Measurements from ENCODE around the gene OR51B4. TPM values are rescaled to one million over a fixed set of nuclear protein-coding genes. Genes with fewer than 3 reads are reported as not detected.
"Not testable (repeated sequence)": the region's sequence is repeated elsewhere in the genome, so short reads cannot be mapped to it uniquely, and the experiment has no call there.

OR51B4 gene, protein sequence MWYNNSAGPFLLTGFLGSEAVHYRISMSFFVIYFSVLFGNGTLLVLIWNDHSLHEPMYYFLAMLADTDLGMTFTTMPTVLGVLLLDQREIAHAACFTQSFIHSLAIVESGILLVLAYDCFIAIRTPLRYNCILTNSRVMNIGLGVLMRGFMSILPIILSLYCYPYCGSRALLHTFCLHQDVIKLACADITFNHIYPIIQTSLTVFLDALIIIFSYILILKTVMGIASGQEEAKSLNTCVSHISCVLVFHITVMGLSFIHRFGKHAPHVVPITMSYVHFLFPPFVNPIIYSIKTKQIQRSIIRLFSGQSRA
- not detected in 2 replicates for total RNA-seq

DNA sequence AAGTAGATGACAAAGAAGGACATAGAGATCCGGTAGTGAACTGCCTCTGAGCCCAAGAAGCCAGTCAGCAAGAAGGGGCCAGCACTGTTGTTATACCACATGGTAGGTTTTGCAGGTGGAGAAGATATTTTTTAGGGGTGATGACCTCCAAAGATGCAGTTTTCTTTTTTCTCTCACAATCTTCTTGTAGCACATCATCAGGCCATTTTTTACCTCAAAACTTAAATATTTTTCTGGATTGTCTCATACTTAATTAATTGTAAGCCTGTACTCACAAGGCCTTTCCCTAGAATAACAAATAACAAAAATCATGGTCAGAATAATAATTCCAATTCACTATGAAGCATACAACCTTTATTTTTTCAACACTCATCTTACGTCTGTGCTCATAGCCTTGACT, at the start of gene OR51B4:
OR51B4 (minus strand) TSS at position 101 of the 400 bp plus-strand sequence; CDS start at position 101, 0 bp downstream.
- DNase-seq (ENCODE audit: low read depth, low spot score): no peak

DNA sequence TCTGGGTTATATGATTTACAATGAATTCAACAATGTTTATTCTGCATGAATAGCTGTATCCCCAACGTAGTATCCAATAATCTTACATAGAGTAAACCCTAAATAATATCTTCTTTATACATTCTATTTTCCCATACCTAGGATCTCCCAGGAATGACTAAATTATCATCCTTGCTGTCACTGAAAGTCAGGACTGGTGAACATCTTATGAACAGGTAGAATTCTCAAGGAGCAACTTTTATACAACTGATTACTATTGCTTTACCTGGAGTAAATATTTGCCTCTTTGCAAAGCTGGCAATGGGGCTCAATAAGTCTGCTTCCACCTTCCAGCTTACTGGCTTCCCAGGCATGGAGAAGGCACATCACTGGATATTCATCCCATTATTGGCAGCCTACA, 49.5 kb upstream of the OR51B4 start, which contains the start of gene OR51B6:
OR51B6 (plus strand) TSS at position 301 of the 400 bp plus-strand sequence; CDS start at position 301, 0 bp downstream.
- no peak for DNase-seq (ENCODE audit: low read depth, low spot score)

DNA sequence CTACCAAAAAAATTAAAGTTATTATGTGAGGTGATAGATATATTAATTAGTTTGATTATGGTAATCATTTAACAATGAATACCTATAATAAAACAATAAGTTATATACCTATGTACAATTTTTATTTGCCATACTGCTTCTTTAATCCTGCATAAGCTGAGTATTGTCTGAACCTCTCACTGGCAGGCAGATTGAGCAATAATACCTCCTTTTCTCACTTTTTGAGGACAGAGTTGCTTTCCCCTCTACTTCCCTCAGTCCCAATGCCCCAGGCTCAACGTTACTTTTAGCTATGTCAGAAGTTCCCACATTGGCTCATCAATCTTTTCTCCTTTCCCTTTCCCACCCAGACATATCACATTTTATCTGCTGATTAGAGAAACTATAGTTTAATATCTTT, 47.8 kb upstream of the OR51B4 start:
- DNase-seq (ENCODE audit: low read depth, low spot score): no peak

DNA sequence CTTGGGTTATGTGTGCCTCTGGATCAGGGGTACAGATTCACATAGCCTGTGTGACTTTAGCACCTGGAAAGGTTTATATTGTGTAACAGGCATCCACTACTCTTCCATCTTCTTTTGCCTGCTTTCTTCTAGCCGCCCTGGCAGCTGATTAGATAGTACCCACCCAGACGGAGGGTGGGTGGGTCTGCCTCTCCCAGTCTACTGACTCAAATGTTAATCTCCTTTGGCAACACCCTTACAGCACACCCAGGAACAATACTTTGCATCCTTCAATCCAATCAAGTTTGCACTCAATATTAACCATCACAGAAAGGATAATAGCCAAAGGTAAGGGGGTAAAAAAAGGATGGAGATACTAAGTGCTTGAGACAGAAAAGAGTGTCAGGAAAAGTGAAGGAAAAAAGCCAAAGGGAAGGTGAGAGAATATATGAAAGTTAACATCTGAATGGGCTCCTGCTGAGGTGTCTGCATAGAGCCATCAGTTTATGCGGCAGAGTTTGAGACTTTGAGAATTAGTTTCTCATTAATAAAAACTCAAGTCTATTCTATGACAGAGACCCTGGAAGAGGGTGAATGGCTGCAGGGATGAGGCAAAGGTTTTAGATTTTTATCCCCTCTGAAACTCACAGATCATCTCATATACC, 46.9 kb upstream of the OR51B4 start:
- no peak for DNase-seq (ENCODE audit: low read depth, low spot score)

DNA sequence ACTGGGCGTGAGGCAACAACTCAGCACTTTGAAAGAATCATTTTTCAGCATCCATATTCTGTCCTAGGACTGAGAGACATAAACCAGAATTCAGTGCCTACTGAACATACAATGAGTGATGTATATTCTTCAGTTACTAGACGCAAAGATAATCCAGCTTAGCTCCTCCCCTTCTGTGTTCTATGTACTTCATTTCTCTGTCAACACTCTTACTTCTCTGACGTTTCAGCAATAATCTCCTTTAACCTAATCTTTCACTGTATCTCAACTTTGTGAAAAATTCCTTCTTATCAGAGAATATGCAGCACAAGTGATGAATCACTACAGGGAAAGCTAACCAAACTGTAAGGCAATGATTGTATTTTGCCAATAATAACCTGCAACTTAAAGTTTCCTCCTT, 44.1 kb upstream of the OR51B4 start:
- no peak for DNase-seq (ENCODE audit: low read depth, low spot score)

DNA sequence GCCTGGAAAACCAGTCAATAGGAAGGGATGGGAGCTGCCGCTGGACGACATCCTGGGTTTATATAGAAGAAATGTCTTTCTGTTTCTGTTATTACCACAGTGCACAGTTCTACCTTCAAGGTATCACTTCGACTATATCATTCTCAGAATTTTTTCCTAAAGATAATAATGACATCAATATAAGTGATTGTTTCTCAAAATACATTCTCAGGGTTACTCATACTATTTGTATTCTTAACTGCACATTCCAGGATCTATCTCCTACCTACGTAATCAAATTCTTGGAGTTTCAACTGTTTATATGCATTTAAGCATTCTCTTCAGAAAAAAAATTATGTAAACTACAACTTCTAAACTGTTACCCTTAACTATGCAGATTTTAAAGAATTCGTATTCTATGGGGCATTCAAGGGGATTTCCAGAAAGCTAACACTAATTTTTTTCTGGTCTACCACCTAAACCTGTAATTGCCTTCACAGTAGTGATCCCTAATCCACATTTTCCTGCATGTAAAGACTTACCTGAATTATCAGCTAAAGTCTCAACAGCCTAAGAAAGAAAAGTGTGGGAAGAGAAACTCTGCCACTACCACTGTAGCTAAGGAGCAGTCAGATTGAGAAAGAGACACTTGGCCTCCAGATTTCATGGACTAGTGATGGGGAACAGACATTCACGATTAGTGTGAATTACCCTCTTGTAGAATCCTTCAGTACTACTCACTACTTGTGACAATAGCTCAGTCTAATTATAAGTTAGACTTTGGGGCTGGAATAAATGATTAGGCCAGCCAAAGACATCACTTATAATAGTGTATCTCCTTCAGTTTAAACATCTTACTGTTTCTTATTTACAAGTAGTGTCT, 42.0 kb upstream of the OR51B4 start, which contains the start of gene OR51B5:
OR51B5 (minus strand) TSS at position 51 of the 862 bp plus-strand sequence; CDS start at position 51, 0 bp downstream.
- no peak for DNase-seq (ENCODE audit: low read depth, low spot score)

DNA sequence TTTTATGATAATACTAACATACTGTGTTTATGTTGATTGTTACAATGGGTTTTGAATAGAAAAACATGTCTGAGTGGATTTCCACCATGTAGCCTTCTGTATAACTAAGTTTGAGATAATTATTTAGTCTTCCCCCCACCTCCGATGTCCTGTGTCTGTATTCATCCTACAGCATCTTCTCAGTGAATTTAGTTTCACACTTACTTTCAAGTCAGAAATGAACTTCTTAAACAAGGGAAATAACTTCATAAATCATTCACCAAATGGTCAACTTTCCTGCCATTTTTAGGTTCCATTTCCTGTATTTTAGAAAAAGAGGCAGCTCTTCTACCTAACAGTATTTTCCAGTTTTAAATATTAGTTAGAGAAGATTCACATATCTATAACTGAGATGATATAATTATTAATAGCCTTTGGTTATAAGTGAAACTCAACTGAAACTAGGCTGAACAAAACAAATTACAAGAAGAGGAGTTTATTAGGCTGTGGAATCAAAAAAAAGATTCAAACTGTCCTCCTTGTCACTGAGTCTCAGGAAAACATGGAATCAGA, 38.1 kb upstream of the OR51B4 start:
- DNase-seq (ENCODE audit: low read depth, low spot score): no peak

DNA sequence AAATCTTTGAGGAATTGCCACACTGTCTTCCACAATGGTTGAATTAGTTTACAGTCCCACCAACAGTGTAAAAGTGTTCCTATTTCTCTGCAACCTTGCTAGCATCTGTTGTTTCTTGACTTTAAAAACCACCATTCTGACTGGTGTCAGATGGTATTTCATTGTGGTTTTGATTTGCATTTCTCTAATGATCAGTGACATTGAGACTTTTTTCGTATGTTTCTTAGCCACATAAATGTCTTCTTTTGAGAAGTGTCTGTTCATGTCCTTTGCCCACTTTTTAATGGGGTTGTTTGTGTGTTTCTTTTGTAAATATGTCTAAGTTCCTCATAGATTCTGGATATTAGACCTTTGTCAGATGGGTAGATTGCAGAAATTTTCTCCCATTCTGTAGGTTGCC, 35.5 kb upstream of the OR51B4 start:
- not testable (repeated sequence) for DNase-seq (ENCODE audit: low read depth, low spot score)

DNA sequence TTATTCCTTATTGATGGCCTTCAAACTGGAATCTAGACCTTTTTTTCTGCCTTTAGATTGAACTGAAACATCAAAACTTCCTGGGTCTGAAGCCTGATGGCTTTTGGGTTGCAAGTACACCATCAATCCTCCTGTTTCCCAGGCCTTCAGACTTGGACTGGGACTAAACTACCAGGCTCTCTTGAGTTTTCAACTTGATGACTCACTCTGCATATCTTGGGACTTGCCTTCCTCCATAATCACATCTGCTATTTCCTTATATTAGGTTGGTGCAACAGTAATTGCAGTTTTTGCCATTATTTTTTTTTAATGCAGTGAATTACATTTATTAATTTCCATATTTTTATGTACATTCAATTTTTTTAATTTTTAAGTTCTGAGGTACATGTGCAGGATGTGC, 34.6 kb upstream of the OR51B4 start:
- no peak for DNase-seq (ENCODE audit: low read depth, low spot score)

DNA sequence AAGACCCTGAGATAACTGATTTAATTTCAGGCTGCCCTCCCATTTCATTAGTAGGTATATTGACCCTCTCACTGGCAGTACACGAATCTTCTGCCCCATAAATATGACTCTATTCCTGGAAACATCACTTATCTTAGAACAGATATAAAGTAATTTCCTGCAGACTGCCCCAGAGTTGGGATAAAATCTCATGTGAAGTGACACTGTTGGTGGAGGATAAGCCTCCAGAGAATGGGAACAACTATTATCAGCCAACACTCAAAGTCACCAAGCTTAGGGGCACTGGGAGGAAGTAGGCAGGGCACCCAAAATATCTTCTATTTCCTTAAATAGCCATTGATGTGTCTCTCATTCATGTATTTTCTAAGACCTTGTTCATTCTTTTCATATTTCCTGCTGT, 33.4 kb upstream of the OR51B4 start:
- DNase-seq (ENCODE audit: low read depth, low spot score): no peak

DNA sequence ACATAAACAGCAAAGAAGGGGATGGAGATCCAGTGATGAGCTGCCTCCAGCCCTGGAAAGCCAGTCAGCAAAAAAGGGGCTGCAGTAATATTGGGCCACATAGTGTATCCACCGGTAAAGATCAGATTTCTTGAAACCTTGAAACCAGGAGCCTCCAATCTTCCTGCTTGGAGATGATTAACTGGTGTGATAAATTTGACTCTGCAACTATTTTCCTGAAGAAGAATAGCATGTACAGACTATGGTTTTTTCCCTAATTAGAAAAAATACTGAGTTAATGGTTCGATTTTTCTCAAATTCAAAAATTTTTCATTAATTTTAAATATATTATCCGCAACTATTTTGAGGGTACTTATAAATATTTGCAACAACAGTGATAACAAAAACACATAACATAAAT, 22.5 kb upstream of the OR51B4 start, which contains the start of gene OR51B2:
OR51B2 (minus strand) TSS at position 101 of the 400 bp plus-strand sequence; CDS start at position 101, 0 bp downstream.
- DNase-seq (ENCODE audit: low read depth, low spot score): no peak

DNA sequence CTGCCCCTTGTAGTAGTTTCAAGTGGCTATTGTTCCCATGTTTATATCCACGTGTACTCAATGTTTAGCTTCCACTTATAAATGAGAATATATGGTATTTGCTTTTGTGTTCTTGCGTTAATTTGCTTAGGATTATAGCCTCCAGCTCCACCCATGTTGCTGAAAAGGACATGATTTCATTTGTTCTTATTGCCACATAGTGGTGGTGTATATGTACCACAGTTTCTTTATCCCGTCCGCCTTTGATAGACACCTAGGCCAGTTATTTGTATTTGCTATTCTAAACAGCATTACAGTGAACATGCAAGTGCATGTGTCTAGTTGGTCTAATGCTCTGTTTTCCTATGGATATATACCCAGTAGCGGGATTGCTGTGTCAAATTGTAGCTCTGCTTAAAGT, 15.5 kb upstream of the OR51B4 start:
- no peak for DNase-seq (ENCODE audit: low read depth, low spot score)

DNA sequence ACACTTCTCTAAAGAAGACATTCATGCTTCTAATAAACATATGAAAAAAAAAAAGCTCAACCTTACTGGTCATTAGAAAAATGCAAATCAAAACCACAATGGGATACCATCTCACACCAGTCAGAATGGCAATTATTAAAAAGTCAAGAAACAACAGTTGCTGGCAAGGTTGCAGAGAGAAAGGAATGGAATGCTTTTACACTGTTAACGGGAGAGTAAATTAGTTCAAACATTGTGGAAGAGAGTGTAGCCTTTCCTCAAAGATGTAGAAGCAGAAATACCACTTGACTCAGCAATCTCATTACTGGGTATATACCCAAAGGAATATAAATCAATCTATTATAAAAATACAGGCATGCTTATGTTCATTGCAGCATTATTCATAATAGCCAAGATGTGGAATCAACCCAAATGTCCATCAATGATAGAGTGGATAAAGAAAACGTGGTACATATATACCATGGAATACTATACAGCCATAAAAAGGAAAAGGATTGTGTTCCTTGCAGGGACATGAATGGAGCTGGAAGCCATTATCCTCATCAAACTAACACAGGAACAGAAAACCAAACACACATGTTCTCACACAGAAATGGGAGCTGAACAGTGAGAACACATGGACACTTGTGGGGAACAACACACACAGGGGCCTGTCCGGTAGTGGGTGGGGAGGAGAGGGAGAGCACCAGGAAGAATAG, 11.7 kb upstream of the OR51B4 start:
- not testable (repeated sequence) for DNase-seq (ENCODE audit: low read depth, low spot score)

DNA sequence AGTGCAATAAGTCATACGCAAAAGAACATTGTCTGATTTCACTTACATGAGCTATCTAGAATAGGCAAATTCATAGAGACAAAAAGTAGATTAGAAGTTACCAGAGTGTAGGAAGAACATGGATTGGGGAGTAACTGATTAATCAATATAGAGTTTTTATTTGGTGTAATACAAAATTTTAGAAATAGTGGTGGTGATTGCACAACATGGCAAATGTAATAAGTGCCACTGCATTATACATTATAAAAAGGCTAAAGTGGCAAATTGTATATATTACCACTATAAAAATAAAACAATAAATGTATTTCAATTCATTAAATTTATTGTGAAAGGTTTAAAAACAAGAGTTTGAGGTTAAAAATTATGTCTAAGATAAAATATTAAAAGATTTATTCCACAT, 8.7 kb upstream of the OR51B4 start:
- no peak for DNase-seq (ENCODE audit: low read depth, low spot score)

DNA sequence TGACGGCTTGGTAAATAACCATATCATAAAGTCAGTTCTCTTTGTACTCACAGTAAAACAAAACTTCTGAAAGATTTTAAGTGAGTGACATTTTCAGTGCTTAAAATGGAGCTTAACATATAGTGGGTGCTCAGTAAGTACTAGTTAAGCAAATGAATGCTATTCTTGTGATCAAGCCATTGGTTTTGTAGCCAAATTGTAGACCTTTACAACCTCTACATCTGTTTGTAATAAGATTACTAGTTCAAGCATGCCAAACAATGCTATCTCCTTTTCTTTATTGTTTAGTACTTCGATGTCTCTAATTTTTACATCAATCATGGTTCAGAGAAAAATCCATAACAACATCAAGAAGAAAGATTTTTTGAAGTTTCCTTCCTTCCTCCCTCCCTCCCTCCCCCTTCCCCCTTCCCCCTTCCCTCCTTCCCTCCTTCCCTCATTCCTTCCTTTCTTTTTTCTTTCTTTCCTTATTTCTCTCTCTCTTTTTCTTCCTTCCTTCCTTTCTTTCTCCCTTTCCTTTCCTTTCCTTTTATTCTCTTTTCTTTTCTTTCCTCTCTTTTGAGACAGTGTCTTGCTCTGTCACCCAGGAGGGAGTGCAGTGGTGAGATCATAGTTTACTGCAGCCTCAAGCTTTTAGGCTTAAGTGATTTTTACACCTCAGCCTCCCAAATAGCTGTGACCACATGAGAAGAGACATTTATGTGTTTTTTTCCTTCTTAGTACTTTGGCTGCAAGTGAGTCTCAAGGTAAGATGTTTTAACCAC, 5.7 kb upstream of the OR51B4 start:
- no peak for DNase-seq (ENCODE audit: low read depth, low spot score)

DNA sequence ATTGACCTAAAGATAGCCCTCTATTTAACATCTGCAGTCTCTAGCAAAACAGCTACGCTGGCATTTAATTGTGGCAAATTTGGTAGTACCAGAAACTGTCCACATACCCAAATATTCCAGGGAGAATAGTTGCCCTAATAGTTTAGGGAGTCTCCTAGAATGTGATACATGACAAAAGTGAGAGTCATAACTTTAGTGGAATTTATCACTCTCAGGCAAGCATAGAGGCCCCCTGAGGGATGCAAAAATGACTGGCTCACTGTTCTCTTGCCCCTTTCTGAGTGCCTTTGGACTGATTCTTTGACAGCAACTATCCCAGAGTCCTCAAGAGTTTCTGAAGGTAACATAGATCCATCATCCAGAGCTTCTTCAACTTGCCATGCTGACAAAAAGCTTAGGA, 2.3 kb upstream of the OR51B4 start:
- no peak for DNase-seq (ENCODE audit: low read depth, low spot score)

DNA sequence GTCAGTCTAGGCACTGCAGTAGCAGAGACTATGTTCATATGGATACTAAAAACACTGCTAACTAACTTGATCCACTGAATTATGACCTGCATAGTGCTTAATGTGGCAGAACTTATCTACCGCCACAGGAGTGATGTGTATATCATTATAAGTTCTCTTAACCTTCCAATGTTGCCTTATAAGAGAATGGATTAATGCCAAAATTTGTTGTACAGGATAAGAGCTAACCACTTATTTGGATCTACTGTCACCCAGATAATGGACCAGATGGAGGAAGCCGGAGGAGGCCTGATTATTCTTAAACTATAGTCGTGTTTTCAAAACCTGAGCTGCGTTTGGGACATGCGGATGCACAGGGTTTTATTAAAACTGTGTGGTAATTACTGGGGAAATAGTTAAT, 1.9 kb upstream of the OR51B4 start:
- DNase-seq (ENCODE audit: low read depth, low spot score): no peak

DNA sequence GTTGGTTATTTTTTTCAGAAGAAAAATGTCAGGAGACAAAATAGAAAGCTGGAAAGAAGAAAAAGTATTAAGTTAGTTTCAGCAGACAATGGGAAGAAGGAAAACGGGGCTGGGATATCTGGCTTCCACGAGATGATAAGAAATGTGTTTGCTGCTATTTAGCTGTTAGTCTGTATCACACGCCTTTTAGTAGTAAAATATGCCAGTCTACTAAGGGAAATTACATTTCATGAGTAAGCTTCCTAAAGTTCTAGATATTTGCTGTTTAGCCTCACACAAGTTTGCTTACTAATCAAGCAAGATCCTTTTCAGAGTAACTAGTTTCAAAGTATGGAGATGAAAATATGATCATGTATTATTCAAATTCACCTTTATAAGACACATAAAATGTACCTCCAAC, 1.5 kb downstream of the OR51B4 start:
- no peak for DNase-seq (ENCODE audit: low read depth, low spot score)

DNA sequence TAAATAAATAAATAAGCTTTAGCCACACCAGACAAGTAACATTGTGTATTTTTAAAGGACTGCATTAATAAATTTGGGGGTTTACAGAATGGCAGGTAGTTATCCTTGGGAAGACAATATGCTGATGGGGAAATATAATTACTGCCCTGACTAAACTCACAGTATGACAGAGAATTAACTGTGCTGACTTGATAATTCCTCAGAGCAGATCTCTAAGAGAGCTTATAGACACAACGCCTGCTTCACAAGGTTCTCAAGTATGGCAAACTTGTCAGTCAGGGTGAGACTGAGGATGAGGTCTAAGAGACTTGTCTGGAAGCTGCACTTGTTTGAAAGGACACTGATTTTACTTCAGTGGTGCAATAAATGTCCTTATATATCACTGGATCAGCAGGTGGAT, 3.3 kb downstream of the OR51B4 start:
- no peak for DNase-seq (ENCODE audit: low read depth, low spot score)

DNA sequence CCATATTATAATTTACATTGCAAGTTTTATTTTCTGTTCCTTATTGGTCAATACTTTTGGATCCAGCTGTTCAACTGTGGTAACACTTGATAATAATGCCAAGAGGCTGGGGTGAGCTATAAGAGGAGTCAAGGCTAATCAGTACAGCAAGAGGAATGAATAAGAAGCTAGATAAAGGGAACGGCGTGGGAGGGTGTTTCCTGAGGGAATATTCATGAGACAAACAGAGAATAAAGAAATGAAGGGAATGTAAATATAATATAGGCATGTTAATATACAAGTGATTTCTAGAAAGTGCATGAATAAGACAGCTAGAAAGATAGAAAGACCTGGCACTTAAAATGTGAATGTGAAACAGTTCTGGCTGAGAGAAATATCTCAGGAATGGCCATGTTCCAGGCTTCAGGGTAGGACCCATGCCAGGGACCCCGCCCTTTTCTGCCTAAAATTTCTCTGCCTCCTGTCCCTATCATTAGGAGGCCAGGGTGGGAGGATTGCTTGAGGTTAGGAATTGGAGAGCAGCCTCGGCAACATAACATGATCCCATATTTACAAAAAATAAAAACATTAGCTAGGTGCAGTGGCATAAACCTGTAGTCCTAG, 3.9 kb downstream of the OR51B4 start:
- no peak for DNase-seq (ENCODE audit: low read depth, low spot score)
